IPS DF 19.7 (cell line): ENCODE data around the gene WARS2.
"Not testable (repeated sequence)": the region's sequence is repeated elsewhere in the genome, so short reads cannot be mapped to it uniquely, and the experiment has no call there.

ENCODE experiments used
- DNase-seq: peaks from one replicate; pipeline ENCODE4 v3.0.0-alpha.2; 2013; ENCODE audit warnings: low read depth, low spot score

Gene WARS2

DNA sequence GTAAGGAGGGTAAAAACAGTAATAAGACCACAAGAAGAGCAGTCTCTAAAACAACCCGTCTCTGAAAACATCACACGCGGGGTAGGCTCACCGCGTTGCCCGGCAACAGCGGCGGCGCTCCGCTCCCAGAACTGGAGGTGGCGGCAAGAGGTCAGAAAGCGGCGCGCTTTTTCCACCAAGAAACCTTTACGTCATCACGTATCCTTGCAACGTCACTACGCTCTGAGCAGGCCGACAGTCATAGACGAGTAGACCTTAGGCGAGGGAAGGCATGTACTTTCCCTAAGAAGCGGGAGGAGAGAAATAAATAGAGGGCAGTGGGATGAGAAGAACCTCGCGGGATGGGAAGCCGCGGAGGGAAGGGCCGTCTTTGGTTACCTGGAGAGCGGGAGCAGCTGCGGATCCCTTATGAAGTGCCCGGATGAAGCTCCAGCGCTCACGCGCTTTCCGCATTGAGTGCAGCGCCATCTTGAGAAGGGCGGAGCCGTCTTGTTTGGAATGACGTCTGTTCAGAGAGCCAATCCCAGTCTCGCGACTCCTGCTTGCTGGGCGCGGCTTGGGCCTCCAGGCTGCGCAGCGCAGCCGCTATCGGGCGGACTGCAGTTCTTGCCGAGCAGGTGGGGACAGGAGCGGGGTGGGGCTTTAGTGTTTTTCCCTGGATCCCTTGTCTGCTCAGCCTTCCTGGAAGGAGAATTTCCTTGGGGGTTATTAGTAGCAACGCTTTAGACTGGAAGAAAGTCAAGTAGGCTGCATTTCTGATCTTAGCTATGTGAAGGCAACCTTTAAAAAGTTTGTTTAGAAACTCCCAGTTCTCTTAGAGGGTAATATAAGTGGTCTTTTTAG, at the start of gene WARS2:
Gene WARS2, minus strand, starts transcription at position 477 of the 843 bp plus-strand sequence. Its CDS starts 9 bp downstream, at position 468.
- peak; percentile 93 for DNase-seq

DNA sequence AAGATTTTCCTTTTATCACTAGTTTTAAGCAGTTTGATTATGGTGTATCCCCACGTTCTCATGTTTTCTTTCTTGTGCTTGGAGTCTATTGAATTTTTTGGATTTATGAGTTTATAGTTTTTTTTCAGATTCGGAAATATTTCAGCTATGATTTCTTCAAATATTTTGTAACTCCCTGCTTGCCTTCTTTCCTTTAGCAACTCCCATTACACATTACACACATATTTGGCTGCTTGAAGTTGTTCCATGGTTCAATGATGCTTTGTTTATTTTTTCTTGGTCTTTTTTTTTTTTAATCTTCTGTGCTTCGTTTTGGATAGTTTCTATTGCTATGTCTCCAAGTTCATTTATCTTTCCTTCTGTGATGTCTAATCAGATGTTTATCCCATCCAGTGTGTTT, 48.5 kb upstream of the WARS2 start:
- DNase-seq, result no peak

DNA sequence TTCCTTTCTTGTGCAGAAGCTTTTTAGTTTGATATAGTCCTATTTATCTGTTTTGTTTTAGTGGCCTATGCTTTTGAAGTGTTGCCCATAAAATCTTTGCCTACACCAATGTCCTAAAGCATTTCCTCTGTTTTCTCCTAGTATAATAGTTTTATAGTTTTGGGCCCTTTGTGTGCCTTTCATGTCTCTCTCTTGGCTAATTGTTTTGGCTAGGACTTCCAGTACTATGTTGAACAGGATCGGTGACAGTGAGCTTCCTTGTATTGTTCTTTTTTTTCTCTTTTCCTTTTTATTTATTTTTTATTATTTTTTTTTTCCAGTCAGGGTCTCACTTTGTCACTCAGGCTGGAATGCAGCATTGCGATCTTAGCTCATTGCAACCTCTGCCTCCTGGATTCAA, 47.0 kb upstream of the WARS2 start:
- no peak for DNase-seq

DNA sequence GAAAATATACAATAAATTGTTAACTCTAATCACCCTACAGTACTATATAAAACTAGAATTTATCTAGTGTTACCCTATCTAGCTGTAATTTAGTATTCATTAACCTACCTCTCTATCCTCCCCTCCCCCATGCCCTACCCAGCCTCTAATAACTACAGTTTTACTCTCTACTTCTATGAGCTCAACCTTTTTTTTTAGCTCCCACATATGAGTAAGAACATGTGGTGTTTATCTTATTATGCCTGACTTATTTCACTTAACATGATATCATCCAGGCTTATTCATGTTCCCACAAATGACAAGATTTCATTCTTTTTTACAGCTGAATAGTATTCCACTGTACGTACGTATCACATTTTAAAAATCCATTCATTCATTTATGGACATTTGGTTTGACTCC, 46.0 kb upstream of the WARS2 start:
- no peak for DNase-seq

DNA sequence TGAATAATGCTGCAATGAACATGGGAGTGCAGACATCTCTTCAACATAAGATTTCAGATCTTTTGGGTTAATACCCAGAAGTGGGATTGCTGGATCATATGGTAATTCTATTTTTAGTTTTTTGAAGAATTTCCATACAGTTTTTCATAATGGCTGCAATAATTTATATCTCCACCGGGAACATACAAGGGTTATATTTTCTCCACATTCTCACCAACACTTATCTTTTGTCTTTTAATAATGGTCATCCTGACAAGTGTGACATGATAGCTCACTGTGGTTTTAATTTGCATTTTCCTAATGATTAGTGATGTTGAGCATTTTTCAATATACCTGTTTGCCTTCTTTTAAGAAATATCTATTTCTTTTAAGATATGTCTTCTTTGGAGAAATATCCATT, 44.5 kb upstream of the WARS2 start:
- DNase-seq, result no peak

DNA sequence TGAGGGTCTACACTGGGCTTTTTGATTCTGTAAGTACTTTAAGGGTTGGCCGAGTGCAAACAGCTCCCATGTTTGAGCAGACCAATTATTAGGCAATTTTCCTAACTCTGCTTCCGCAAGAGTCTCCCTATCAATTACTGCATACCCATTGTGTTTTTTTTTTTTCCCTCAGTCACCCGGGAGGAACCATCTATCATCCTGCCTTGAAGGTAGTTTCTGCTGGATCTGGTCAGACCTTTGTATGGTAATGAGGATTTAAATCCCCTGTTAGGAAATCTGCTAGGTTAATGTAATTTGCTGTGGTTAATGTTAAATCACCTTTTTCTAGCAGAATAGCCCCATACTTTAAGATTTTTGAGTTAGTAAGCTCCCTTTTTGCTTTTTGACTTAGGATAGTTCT, 40.8 kb upstream of the WARS2 start:
- DNase-seq, result no peak

- DNase-seq, result no peak
Observed at GRCh38 chr1:119179051-119179450, 38.6 kb upstream of the WARS2 start.

- not testable (repeated sequence) for DNase-seq
Observed at GRCh38 chr1:119172927-119173326, 32.5 kb upstream of the WARS2 start.

GRCh38 chr1:119171381-119172010, 31.0 kb upstream of the WARS2 start:
- not testable (repeated sequence) for DNase-seq

- DNase-seq, result no peak
Observed at GRCh38 chr1:119163396-119163795, 22.9 kb upstream of the WARS2 start.

- no peak for DNase-seq
Observed at GRCh38 chr1:119160866-119161265, 20.4 kb upstream of the WARS2 start.

GRCh38 chr1:119160409-119160808, 20.0 kb upstream of the WARS2 start:
- DNase-seq, result no peak

DNA sequence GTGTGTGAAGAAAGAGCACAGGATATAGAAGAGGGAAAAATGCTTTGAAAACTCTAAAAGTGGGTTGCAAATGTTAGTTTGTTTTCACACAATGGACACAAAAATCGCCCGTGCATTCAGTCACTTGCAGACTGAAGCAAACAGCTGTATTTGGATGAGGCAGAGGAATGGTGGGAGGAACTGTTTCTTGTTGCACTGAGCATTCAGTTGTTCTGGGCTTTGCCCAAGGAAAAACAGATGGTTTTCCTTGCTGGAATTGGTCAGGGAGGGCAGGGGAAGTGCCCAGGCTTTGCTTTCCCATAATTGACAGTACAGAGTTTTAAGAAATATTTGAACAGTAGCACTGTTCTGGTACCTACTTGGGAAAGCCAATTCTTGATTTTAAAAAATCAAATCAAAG, 19.5 kb upstream of the WARS2 start:
- DNase-seq, result no peak

- no peak for DNase-seq
Observed at GRCh38 chr1:119159111-119159510, 18.7 kb upstream of the WARS2 start.

DNA sequence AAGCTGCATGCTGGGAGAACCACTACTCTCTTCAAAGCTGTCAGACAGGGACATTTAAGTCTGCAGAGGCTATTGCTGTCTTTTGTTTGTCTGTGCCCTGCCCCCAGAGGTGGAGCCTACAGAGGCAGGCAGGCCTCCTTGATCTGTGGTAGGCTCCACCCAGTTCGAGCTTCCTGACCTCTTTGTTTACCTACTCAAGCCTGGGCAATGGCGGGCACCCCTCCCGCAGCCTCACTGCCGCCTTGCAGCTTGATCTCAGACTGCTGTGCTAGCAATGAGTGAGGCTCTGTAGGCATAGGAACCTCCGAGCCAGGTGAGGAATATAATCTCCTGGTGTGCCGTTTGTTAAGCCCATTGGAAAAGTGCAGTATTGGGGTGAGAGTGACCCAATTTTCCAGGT, 16.3 kb upstream of the WARS2 start:
- DNase-seq, result not testable (repeated sequence)

- not testable (repeated sequence) for DNase-seq
Observed at GRCh38 chr1:119155069-119155468, 14.6 kb upstream of the WARS2 start.

GRCh38 chr1:119150150-119150549, 9.7 kb upstream of the WARS2 start:
- DNase-seq, result no peak

DNA sequence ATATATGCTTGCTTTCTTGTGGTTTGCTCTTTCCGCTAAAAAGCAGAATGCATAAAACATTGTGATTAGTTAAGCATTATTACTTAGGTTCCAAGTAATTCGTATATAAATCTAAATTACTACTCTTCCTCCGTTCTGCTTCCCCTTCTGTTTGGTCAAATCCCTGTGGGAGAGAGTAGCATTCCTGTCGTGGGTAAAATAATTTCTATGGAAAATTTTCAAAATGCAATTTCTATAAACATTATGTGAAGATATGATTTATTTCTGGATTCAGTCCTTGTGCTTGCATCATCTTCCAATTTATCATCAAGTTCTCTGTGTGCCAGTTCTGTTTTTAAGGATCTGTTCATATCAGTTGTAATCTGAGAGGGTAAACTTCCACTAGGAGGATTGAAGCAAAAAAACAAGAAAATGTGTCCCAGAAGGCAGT, 7.2 kb upstream of the WARS2 start:
- DNase-seq, result no peak

GRCh38 chr1:119146466-119146865, 6.0 kb upstream of the WARS2 start:
- no peak for DNase-seq

DNA sequence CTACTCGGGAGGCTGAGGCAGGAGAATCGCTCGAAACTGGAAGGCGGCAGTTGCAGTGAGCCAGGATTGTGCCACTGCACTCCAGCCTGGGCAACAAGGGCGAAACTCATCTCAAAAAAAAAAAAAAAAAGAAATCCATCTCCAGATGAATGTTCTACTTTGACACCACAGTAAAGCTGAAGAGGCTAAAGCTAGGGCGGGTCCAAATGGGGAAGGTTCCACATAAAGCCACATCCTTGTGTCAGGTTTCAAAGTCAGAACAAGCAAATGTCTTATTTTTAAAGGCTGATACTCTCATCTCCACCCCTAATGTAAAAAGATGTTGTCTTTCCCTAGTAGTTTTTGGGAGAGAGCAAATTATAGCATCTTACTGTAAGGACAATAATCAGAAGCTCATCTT, 4.4 kb upstream of the WARS2 start:
- DNase-seq, result no peak

- no peak for DNase-seq
Observed at GRCh38 chr1:119143706-119144105, 3.3 kb upstream of the WARS2 start.

DNA sequence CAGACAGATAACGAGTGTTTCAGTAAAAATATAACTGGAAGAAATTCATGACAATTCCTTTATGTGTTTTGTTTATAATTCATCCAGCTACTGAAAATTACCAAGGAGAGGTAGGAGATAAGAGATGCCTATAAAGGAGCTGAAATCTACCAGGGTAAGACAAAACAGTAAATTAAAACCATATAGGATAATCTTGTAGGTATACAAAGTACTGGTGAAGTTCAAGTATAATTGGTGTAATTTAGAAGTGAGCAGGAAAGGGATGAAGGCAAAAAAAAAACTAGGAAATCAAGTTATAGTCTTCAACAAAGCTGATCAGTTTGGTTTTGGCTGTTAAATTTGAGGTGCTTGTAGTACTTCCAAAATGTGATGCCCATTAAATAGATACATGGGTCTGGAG, 1.2 kb upstream of the WARS2 start:
- no peak for DNase-seq

DNA sequence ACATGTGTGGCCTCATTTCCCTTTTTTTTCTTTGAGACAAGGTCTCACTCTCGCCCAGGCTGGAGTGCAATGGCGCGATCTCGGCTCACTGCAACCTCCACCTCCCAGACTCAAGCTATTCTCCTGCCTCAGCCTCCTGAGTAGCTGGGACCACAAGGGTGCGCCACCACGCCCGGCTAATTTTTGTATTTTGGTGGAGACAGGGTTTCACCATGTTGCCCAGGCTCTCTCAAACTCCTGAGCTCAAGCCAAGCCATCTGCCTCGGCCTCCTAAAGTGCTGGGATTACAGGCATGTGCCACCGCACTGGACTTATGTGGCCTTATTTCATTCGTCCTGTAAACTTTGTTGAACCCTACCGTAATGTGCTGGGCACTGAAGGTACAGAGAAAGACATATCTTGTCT, 569 bp upstream of the WARS2 start:
- no peak for DNase-seq
